Heart right ventricle (tissue), 16 donors: Measurements from ENCODE around the gene GCK. TPM values are rescaled to one million over a fixed set of nuclear protein-coding genes. Genes with fewer than 3 reads are reported as not detected.

Experiments used
- ATAC-seq, 8 donors: fragments of 200-7000 bp; cut with Tn5 transposase; one replicate each; pipeline ENCODE4 v1.9.1; 2020; ENCODE audit warnings: mild to moderate bottlenecking in 8 of 8, moderate library complexity in 8 of 8, moderate number of reproducible peaks in 1 of 8
- DNase-seq, 2 donors: peaks; one replicate each; pipeline ENCODE4 v3.0.0-alpha.2; 2020
- H3K27ac ChIP-seq, 10 donors: fragments of 200-600 bp; sonication (generic) in 2 of 10; one replicate each; pipeline versions ENCODE4 v1.5.0 to v1.8.0; 2020 to 2022; ENCODE audit warnings: mild to moderate bottlenecking in 3 of 10
- H3K27me3 ChIP-seq, 7 donors: fragments of 200-600 bp; one replicate each; pipeline ENCODE4 v1.8.0; 2021 to 2022; ENCODE audit warnings: mild to moderate bottlenecking in 2 of 7
- H3K36me3 ChIP-seq, 9 donors: fragments of 200-600 bp; sonication (generic) in 1 of 9; one replicate each; pipeline versions ENCODE4 v1.5.0 to v1.8.0; 2020 to 2022; ENCODE audit warnings: mild to moderate bottlenecking in 2 of 9
- H3K4me1 ChIP-seq, 9 donors: fragments of 200-600 bp; sonication (generic) in 1 of 9; one replicate each; pipeline versions ENCODE4 v1.5.0 to v1.8.0; 2020 to 2022; ENCODE audit warnings: mild to moderate bottlenecking in 4 of 9
- H3K4me3 ChIP-seq, 10 donors: fragments of 200-600 bp; sonication (generic) in 2 of 10; one replicate each; pipeline versions ENCODE4 v1.5.0 to v1.8.0; 2020 to 2022; ENCODE audit warnings: mild to moderate bottlenecking in 7 of 10, moderate library complexity in 2 of 10
- H3K9me3 ChIP-seq, 11 donors: fragments of 200-600 bp in 10 of 11; sonication (generic) in 2 of 11; one replicate each; pipeline versions ENCODE4 v1.5.0 to v1.8.0; 2013 to 2022; ENCODE audit warnings: mild to moderate bottlenecking in 2 of 11, control low read depth in 1 of 11, moderate library complexity in 1 of 11
- CTCF ChIP-seq, 9 donors: fragments of 200-600 bp; sonication (generic) in 2 of 9; IDR thresholded peaks; one replicate each; pipeline versions ENCODE4 v1.5.0 to v1.8.0; 2021 to 2022; ENCODE audit warnings: antibody characterized with exemption in 9 of 9, mild to moderate bottlenecking in 5 of 9, moderate library complexity in 1 of 9
- WGBS, 2 donors: extraction: QIAGEN DNeasy Blood & Tissue Kit; methylation state at CpG; one replicate each; pipeline ENCODE4 v1.1.7; 2013; ENCODE audit warnings: inconsistent platforms in 1 of 2; 5-methylcytosine and 5-hydroxymethylcytosine counted together
- intact Hi-C, 10 donors: fragments of 100-400 bp; cut with DNase I; formaldehyde crosslinking; loops; one replicate each; pipeline versions ENCODE4 v1.11.1 to v1.14.2; 2022
- polyA plus RNA-seq, 2 donors: library from polyadenylated mRNA; stranded (reverse); fragments of 200-250 nt; gene quantifications; one replicate each; pipeline ENCODE4 v1.2.3, GENCODE V29; 2013
- total RNA-seq, 10 donors: library from RNA; stranded (reverse); fragmentation: NEBNext Ultra II Directional in 3 of 10; extraction: Animal tissue kit (Norgen Biotek cat#: 25700) in 3 of 10; gene quantifications; one replicate each; pipeline versions ENCODE4 v1.2.1 to v1.2.4, GENCODE V29; 2021 to 2023
- donor health status: Arrhythmogenic right ventricular cardiomyopathy.
- donor health status: ischemic (EF 13 %, LVEDD 7.1; RV severe dilation, severe dysfunction).
- donor health status: healthy with polysubstance abuse.
- donor health status: DM: no; HTN: yes; CAD: no.
- donor health status: DM: no; HTN: no; CAD: no.
- donor health status: ischemic (EF 25% LVEDD 6.9; RV normal size, moderate dysfunction).
- donor health status: ischemic (EF 25% LVEDD 5.7; RV mildly dilated, moderate dysfunction).
- donor health status: healthy.
- donor health status: DM: yes; HTN: yes; CAD: no.
- donor health status: Ischemic cardiomyopathy.
- donor health status: ischemic (EF 35%, LVEDD 5.7; RV mildly dilated, moderate dysfunction).
- donor health status: nonischemic (EF 11% LVEDD 7.7; RV severe dilation, severe dysfunction).
- donor health status: DM: yes; HTN: yes; CAD: no.
- donor health status: PGD.
- donor health status: ischemic (EF 29% LVEDD 5.4; RV normal size, mild dysfunction).
- donor health status: nonischemic (EF 23%, LVEDD 6.1; RV moderate dilation, normal function).

Gene GCK
- total and polyA plus RNA-seq, 12 donors, result 0.50 to 6.0 (median 1.5) TPM

DNA sequence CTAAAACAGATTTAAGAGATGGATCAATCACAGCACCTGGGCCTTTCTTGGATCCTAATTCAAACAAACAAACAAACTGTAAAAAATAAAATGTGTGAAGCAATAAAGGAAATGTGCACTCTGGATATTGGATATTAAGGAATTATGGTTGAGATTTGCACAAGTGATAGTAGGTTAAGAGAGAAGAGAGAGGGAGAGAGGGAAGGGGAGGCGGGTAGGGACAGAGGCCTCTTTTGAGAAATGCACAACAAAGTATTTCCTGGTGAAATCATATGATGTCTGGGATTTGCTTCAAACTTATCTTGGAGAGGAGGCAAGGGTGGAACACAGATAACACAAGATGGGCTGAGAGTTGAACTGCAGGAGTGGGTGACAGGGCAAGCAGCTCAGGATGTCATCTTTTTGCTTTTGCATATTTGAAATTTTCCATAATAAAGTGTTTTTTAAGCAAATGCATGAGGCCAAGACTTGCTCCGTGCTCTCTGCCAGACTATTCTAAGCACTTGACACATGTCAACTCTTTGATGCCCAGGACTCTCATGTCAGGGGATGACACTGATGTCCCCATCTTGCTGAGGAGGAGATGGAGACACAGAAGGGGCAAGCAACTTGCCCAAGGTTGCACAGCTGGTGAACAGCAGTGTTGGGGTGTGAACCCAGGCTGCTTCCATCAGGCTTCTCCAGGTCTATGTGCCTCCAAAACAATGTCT lies 94.2 kb downstream of the GCK start:
- no peak for DNase-seq
- Histone ChIP-seq H3K4me1 (peaks cover 0 to 36% (median 5%) of the 10 kb centered on the region in 9 donors), H3K27ac (peak overlapping the region in 4 of 10 donors; percentile 9 to 64 (median 51)), H3K27me3 (no peaks in the 10 kb centered on the region), H3K9me3 (no peaks in the 10 kb centered on the region), H3K36me3 (no peaks in the 10 kb centered on the region), H3K4me3 (no peak overlapping the region)
- no peak for TF ChIP-seq CTCF (IDR thresholded peaks at IDR 0.05)
- intact Hi-C loops, result no loop called here
- ATAC-seq, result peak in 1 of 8 donors; percentile 22
- 60 to 65% methylated on average over 2 of the region's 2 CpGs for WGBS, 2 donors

DNA sequence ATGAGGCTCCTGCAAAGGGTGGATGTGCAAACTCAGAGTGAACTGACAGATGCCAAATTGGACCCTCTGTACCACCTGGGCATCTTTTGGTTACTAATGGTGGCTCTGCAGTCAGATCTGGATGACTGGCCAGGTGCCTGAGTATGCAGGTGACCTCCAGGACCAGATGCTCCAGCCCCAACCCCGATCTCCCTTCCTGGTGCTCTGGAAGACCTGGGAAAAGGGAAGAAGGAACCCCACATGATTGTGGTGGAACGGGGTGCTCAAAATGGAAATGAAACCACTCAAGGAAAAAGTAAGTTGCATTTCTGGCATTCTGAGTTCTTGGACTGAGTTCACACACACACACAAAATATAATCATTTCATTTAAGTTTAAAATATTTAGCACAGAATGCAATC lies 94.9 kb downstream of the GCK start:
- peak overlapping the region in 4 of 10 donors; percentile 9 to 64 (median 38) for H3K27ac ChIP-seq
- TF ChIP-seq CTCF (IDR thresholded peaks at IDR 0.05), result no peak
- WGBS, 2 donors, result 74 to 80% methylated on average over 2 of the region's 2 CpGs
- ATAC-seq (no peak), DNase-seq (no peak)
- intact Hi-C loops, result no loop called here
- peaks cover 0 to 30% (median 5%) of the 10 kb centered on the region in 9 donors for H3K4me1 ChIP-seq
- H3K9me3 ChIP-seq, result no peaks in the 10 kb centered on the region
- no peaks in the 10 kb centered on the region for H3K27me3 ChIP-seq
- H3K36me3 ChIP-seq, result no peaks in the 10 kb centered on the region
- H3K4me3 ChIP-seq, result no peak overlapping the region

Other genes starting within 250 kb of the GCK start
- under 1 TPM in 1 of 10 donors, not detected in 9; 0.11 TPM for gene SPDYE1, start 191.5 kb downstream of the GCK start, total RNA-seq
- not detected for gene SPDYE1, start 191.5 kb downstream of the GCK start, polyA plus RNA-seq
- gene DBNL, start 144.7 kb downstream of the GCK start, total RNA-seq, result 10 to 100 TPM; 26.0 to 59.0 (median 35.4) TPM
- 10 to 100 TPM; 34.8 to 74.3 TPM for gene DBNL, start 144.7 kb downstream of the GCK start, polyA plus RNA-seq
- gene PGAM2, start 123.9 kb downstream of the GCK start, total RNA-seq, result 1,000 to 10,000 TPM in 2 of 10 donors, 100 to 1,000 TPM in 8; 375 to 1,148 (median 557) TPM
- 1,000 to 10,000 TPM in 1 of 2 donors, 100 to 1,000 TPM in 1; 367 to 2,327 TPM for gene PGAM2, start 123.9 kb downstream of the GCK start, polyA plus RNA-seq
- 10 to 100 TPM; 10.9 to 28.4 (median 13.5) TPM for gene POLM, start 106.9 kb downstream of the GCK start, total RNA-seq
- gene POLM, start 106.9 kb downstream of the GCK start, polyA plus RNA-seq, result 10 to 100 TPM in 1 of 2 donors, 1 to 10 TPM in 1; 6.7 to 22.8 TPM
- gene AEBP1, start 85.1 kb downstream of the GCK start, total RNA-seq, result 10 to 100 TPM; 14.1 to 31.3 (median 21.6) TPM
- 10 to 100 TPM; 18.0 to 33.7 TPM for gene AEBP1, start 85.1 kb downstream of the GCK start, polyA plus RNA-seq
- gene POLD2, start 65.9 kb downstream of the GCK start, total RNA-seq, result 10 to 100 TPM; 64.4 to 92.0 (median 76.8) TPM
- gene POLD2, start 65.9 kb downstream of the GCK start, polyA plus RNA-seq, result 100 to 1,000 TPM in 1 of 2 donors, 10 to 100 TPM in 1; 89.3 to 150 TPM
- 1,000 to 10,000 TPM in 7 of 10 donors, 100 to 1,000 TPM in 3; 146 to 6,323 (median 1,764) TPM for gene MYL7, start 48.1 kb downstream of the GCK start, total RNA-seq
- gene MYL7, start 48.1 kb downstream of the GCK start, polyA plus RNA-seq, result 1,000 to 10,000 TPM; 1,475 to 2,069 TPM
- 10 to 100 TPM; 42.2 to 58.2 (median 47.7) TPM for gene YKT6, start 11.5 kb upstream of the GCK start, total RNA-seq
- gene YKT6, start 11.5 kb upstream of the GCK start, polyA plus RNA-seq, result 10 to 100 TPM; 27.7 to 79.6 TPM
- gene CAMK2B, start 136.2 kb upstream of the GCK start, total RNA-seq, result 100 to 1,000 TPM in 6 of 10 donors, 10 to 100 TPM in 4; 70.6 to 152 (median 126) TPM
- 100 to 1,000 TPM in 1 of 2 donors, 10 to 100 TPM in 1; 30.8 to 107 TPM for gene CAMK2B, start 136.2 kb upstream of the GCK start, polyA plus RNA-seq